Measurements from ENCODE around the gene GHDC. TPM values are rescaled to one million over a fixed set of nuclear protein-coding genes. Genes with fewer than 3 reads are reported as not detected.
A peak's percentile ranks its signal among the peaks of the same experiment; 100 is the strongest.
"Not testable (repeated sequence)": the region's sequence is repeated elsewhere in the genome, so short reads cannot be mapped to it uniquely, and the experiment has no call there.

The GHDC gene
- total RNA-seq (2014; rRNA removed; shearing (Covaris generic)), result 11.6 and 13.3 TPM in 2 replicates
- 10.2 and 11.6 TPM in 2 replicates for polyA plus RNA-seq (2015; cell fraction: cytosol; rRNA removed)
- polyA plus RNA-seq (2015; cell fraction: nucleus; rRNA removed), result 27.7 and 39.7 TPM in 2 replicates

- peak; percentile 77 for DNase-seq (ENCODE audit: low read depth)
Observed at GRCh38 chr17:42193969-42194899, at the start of gene GHDC. Gene GHDC (minus strand): TSS chr17:42194494. CDS start chr17:42193581, 913 bp downstream.

- no peak for DNase-seq (ENCODE audit: low read depth)
Observed at GRCh38 chr17:42243493-42243982, 49.2 kb upstream of the GHDC start.

- no peak for DNase-seq (ENCODE audit: low read depth)
Observed at GRCh38 chr17:42241871-42242270, 47.6 kb upstream of the GHDC start.

GRCh38 chr17:42240863-42241262 lies 46.6 kb upstream of the GHDC start:
- not testable (repeated sequence) for DNase-seq (ENCODE audit: low read depth)

GRCh38 chr17:42240201-42240600 lies 45.9 kb upstream of the GHDC start:
- DNase-seq (ENCODE audit: low read depth), result no peak

GRCh38 chr17:42239576-42239975 lies 45.3 kb upstream of the GHDC start:
- not testable (repeated sequence) for DNase-seq (ENCODE audit: low read depth)

- DNase-seq (ENCODE audit: low read depth), result no peak
Observed at GRCh38 chr17:42236760-42237159, 42.5 kb upstream of the GHDC start.

GRCh38 chr17:42233994-42234393 lies 39.7 kb upstream of the GHDC start:
- DNase-seq (ENCODE audit: low read depth), result no peak

- DNase-seq (ENCODE audit: low read depth), result no peak
Observed at GRCh38 chr17:42233156-42233555, 38.9 kb upstream of the GHDC start.

- no peak for DNase-seq (ENCODE audit: low read depth)
Observed at GRCh38 chr17:42230225-42230624, 35.9 kb upstream of the GHDC start.

- no peak for DNase-seq (ENCODE audit: low read depth)
Observed at GRCh38 chr17:42227849-42228700, 33.8 kb upstream of the GHDC start.

- DNase-seq (ENCODE audit: low read depth), result no peak
Observed at GRCh38 chr17:42225646-42226045, 31.4 kb upstream of the GHDC start.

GRCh38 chr17:42224651-42225050 lies 30.4 kb upstream of the GHDC start:
- no peak for DNase-seq (ENCODE audit: low read depth)

- peak; percentile 53 for DNase-seq (ENCODE audit: low read depth)
Observed at GRCh38 chr17:42221886-42222745, 27.8 kb upstream of the GHDC start.

GRCh38 chr17:42219280-42219679 lies 25.0 kb upstream of the GHDC start:
- DNase-seq (ENCODE audit: low read depth), result not testable (repeated sequence)

GRCh38 chr17:42214156-42214555 lies 19.9 kb upstream of the GHDC start:
- DNase-seq (ENCODE audit: low read depth), result no peak

GRCh38 chr17:42212382-42212781 lies 18.1 kb upstream of the GHDC start:
- no peak for DNase-seq (ENCODE audit: low read depth)

- not testable (repeated sequence) for DNase-seq (ENCODE audit: low read depth)
Observed at GRCh38 chr17:42211921-42212341, 17.6 kb upstream of the GHDC start.

- DNase-seq (ENCODE audit: low read depth), result no peak
Observed at GRCh38 chr17:42210046-42210445, 15.8 kb upstream of the GHDC start.

- not testable (repeated sequence) for DNase-seq (ENCODE audit: low read depth)
Observed at GRCh38 chr17:42206153-42206612, 11.9 kb upstream of the GHDC start.

Measured in HT1080 (cell line).